GM19467 (cell line): ENCODE measurements around the gene PRKCA.
"Not testable (repeated sequence)": the region's sequence is repeated elsewhere in the genome, so short reads cannot be mapped to it uniquely, and the experiment has no call there.

Experiments used
- ATAC-seq: cut with Tn5 transposase; IDR thresholded peaks from one replicate; pipeline ENCODE4 v1.9.1; 2021; ENCODE audit warnings: mild to moderate bottlenecking, moderate library complexity; ENCODE audit not compliant: unreplicated experiment

The PRKCA gene

DNA sequence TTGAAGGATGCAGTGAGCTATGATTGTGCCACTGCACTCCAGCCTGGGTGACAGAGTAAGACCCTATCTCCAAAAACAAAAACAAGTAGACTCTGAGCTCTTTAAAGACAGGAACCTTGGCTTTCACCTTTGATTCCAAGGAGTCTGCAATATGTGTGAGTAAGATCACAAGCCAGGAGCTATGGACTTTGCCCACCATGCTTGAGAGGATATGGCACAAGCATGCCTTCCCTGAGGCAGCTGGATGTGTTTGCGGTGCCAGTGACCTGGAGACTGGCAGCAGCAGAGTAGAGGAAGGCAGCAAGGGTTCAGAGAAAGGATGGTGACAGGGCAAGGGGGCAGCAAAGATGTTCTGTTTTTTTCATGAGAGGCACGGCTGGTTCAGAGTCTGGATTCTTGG is 14.5 kb upstream of the PRKCA start:
- ATAC-seq = no peak

DNA sequence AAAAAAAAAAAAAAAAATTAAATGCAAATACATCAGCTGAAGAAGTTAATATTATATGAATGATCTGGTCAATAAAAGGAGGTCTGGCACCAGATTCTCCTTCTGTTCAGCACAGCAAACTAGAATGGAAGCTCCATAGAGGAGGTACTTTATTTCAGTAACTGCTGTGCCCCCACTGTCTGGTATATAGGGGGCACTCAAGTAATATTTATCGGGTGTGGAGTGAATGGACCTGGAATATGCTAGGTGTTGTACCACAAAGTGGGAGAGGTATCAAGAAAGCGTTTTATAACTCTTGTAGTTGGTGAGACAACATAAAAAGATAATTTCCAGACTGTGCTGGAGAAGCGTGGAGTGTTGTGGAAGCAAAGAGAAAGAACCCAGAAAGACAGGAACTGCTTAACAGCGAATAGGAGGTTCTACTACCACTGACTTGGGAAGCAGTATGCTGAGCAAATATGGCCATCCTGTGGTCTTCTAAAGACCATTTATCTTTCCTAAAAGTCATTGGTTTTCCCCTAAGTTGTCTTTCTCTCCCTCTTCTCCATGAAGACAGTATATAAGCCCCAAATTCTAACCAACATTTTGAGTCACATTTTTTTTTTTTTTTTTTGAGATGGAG is 12.2 kb upstream of the PRKCA start:
- ATAC-seq = no peak

DNA sequence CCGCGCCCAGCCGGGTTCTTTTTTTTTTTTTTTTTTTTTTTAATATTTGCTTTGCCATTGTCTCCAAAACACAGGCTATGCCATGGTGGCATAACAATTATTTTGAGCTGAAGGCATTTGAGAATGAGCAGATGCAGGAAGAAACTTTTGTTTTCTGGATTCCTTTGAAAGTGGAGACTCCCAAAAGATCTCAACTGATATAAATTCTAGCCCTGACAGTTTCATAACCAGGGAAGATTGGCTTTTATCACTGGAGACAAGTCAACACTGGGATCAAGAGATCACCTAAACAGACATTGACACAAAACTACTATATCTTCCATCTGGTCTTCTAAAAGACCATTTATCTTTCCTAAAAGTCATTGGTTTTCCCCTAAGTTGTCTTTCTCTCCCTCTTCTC is 10.1 kb upstream of the PRKCA start:
- ATAC-seq = no peak

DNA sequence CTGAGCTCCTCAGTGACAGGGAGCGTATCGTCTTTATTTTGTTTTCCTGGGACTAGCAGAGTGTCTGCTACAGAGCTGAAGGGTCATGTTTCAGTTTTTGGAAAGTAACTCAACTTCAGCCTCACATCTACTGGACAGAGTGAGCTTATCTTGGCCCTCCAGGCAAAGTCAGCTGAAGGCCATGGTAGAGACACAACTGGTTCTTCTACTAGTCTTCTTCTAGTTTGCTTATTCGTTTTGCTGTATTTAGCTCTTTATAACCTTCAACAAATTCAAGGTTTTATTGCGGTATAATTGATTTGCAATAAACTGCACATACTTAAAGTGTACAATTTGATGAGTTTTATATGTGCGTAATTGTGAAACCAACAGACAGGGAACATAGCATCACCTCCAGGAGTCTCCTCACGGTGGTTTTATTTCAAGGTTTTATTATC is 6.1 kb upstream of the PRKCA start:
- no peak for ATAC-seq

DNA sequence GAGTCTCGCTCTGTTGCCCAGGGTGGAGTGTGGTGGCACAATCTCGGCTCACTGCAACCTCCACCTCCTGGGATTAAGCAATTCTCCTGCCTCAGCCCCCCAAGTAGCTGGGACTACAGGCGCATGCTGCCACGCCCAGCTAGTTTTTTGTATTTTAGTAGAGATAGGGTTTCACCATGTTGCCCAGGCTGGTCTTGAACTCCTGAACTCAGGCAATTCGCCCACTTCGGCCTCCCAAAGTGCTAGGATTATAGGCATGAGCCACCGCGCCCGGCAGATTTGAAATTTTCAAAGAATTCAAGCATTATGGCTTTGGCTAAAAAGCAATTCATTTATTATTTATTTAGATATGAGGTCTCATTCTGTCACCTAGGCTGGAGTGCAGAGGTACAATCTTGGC is 5.0 kb upstream of the PRKCA start:
- not testable (repeated sequence) for ATAC-seq

DNA sequence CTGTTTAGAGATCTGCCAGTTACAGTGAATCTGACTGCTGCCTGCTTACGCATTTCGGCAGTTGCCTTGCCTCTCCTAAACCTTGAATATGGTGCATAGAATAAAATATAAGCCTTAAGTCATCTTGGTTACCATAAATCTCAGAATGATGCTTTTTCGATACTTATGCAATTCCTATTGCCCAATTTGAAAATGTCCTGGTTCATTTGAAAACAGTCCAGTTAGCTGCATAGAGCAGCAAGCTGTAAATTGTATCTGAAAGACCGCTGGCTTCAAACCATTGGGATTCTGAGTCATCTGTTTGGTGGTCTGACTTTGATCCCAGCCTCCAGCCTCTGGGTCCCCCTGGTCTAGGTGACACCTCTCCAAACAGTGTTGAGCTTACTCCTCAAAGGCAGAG is 2.7 kb upstream of the PRKCA start:
- no peak for ATAC-seq

DNA sequence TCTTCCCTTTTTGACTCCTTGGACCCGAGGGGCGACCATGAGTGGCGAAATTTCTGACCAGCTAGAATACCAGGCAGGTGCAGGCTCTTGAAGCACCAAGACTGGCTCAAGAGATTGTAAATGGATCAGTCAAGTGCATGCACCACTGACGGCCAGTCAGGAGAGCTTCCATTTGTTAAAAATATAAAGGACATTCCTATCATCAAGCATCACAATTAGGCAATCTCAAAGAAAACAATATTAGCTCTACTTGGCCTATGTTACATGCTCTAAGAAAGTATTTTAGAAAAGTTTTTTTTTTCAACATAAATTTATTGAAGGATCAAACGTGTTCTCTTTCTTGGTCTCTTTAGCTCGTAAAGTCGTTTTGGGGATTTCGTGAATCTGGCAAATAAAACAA is 1.5 kb upstream of the PRKCA start:
- ATAC-seq = no peak

DNA sequence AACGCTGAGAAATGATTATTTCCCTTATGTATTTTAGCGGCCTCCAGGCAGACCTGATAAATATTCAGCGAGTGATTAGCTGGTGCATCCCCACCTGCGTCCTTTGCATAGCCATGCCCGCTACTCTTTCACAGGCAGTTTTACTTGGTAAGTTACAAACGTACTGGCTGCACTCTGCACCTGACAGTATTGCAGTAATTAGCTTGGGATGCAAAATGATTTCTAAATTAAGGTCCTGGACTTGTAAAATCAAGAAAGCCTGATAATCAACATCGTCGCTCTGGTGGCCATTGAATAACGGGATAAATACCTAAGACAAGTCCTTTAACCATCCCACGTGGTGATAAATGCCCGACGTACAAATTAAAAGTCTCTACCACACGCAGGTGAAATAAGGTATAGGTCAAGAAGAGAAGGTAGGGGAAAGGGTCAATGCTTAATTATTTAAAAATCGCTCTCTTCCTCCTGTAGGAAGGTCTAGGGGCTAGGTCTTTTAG is 998 bp upstream of the PRKCA start:
- no peak for ATAC-seq

DNA sequence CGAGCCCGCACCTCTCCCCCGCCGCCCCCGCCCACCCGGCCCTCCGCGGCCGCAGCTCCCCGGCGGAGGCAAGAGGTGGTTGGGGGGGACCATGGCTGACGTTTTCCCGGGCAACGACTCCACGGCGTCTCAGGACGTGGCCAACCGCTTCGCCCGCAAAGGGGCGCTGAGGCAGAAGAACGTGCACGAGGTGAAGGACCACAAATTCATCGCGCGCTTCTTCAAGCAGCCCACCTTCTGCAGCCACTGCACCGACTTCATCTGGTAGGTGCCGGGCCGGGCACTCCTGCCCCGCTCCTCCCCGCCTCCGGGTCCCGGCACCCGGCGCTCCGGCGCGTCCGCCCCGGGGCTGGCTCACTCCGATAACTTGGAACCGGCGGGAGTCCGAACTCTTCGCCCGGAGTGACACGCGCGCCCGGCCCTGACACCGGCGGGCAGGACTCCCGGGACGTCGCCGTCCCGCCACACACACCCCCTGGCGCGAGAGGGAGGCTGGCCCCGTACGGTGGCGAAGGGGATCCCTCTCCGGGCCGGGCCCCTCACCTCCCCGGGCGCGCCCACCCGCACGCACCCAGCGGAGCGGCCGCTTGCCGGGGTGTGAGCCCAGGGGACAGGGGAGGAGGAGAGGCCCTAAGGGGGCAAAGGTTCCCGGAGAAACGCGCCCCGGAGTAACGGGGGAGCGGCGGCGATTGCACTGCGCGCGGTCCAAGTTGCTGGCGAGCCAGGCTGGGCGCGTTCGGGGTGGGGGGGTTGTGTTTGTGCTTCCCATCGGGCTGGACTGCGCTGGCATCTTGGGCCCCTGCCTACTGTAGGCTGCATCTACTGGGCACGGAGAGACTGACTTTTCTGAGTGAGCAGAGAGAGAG is 581 bp downstream of the PRKCA start:
- peak; percentile 22 for ATAC-seq

DNA sequence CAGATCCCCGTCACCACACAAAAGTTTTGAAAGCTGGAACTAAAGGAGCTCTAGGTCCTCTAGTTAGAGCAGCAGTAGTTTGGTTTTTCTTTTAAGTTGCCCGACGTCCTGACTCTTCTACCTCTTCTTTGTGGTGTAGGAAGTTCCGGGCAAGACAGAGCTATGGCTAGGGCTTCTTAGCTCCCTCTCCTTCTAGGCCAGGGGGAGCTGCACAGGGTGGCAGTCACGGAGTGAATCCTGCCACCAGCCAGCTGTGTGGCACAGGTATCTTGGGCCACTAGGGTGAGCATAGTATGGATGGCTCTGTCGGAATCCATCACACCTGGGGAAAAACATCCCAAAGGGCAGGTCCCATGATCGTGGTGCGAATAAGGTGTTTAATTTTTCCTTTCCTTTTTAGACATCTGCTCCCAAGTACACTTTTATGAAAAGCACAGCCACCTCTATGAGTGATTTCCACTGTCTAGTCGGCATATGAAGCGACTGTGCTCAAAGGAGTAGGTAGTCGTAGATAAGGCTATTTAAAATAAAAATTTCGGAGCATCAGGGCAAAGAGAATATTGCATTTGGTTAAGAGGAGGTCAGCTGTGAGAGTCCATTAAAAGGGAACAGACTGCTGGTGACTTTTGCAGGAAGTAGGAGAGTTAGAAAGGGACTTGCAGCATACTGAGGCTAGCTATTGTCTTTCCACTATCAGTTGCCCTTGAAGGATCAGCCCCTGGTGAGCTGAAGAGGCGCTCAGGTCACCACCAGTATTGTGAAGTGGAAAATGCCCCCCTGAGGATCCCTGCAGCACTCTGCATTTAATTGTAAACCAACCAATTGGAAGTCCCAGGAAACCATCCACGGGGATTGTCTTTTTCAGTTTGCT is 2.1 kb downstream of the PRKCA start:
- no peak for ATAC-seq

DNA sequence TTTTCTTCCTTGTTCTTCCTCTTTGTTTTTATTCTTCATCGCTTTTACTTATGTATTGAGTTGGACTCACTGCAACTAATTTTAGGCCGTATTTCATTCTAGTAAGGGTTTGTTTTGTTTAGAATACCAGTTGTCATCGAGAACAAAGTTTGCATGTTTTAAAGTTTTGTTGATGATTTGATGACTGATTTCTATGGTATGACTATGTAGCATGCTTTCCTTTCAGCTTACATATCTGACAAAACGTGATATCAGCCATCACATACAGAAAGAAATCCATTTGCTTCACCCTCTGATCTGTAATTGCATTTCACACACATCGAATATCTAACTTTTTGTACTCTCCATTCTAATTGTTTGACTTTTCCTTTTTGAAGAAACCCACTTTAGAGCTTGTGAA is 4.0 kb downstream of the PRKCA start:
- ATAC-seq = no peak

DNA sequence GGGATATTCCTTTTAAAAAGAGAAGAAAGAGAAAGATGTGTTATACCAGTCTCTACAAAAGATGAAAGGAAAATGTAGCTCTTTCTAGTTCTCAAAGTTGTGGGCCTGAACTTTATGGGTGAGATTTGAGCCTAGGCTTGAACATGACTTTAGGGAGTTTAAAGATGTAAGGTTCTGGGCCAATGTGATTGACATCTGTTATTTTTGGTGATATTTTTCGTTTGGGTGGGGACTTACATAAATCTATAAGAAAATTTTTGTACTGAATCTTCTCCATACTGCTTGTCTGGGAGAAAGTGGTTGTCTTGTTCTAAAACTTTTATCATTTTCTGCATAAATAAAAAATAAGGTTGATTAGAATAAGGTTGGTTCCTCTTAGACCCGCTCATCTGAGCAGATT is 4.8 kb downstream of the PRKCA start:
- ATAC-seq = no peak

DNA sequence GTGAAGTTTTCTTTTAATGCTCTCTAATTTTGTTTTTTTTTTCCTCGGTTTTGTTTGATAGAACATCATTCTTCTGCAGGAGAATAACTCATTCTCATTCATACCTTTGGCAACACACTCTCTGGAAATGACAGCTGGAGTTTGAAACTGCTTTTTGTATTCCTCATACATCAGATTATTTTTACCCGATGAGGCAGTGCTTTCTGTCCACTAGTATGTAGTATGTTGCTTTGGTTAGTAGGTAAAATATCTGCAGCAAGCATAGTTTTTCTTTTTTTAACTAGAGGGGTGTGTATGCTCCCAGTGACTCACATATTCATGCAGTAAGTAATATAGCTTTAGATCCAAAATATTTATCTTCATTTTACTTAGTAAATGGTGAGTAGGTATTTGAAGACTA is 6.4 kb downstream of the PRKCA start:
- no peak for ATAC-seq

DNA sequence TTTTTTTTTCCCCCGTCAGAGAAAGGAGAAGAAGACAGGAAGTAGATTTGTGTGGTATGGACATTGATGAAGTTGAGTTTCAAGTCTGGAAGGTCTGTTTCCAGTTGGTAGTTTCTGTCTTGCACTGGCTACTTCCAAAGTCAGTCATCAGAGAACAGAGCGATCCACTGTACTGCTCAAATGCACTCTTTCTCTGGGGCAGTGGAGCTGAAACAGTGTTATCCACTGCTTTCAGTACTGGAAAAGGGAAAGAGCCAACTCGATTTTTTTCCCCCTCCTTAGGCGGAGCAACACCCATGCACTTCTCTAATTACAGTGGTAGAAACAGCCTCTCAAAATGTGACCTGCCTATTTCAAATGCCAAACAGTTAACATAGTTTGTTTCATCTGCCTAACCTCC is 7.4 kb downstream of the PRKCA start:
- ATAC-seq = no peak

DNA sequence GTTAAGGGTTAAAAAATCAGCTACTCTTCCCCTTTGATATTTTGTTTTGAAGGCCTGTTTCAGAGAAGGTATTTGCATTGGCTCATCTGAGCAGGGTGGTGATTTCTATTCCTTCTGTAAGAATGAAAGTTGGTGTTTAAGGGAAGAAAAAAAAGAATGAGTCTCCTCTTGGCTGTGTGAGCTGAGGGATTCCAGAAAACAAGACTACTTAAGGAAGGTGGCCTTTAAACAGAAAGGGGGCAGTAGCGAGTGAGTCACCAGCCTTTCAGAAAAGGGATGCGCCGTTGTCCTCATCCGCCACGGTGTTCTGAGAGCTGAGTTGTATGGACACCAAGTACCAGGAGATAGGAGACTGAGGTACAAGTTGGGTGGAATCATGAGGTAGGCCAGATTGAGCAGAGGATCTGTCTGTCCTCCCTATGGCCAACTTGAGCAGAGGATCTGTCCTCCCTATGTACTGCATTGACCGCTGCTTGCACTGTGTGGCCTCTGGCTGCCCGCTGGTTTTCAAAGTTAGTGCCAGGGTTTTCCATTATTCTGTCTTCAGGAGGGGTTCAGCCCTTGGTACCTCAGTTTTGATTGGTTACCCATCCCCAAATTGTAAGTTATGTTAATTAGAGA is 8.2 kb downstream of the PRKCA start:
- ATAC-seq = no peak

DNA sequence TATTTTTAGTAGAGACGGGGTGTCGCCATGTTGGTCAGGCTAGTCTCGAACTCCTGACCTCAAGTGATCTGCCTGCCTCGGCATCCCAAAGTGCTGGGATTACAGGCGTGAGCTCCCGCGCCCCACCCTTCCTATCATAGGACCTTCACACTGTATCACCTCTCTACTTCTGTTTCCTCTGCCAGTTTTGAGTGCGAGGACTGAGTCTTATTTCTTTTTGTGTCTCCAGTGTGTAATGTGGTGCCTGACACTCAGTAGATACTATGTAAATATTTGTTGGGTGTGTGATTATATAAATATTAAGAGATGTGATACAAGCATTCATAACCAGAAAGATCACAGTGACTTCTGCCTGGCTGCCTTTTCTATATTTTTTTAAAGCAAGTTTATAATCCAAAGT is 10.5 kb downstream of the PRKCA start:
- ATAC-seq = no peak

DNA sequence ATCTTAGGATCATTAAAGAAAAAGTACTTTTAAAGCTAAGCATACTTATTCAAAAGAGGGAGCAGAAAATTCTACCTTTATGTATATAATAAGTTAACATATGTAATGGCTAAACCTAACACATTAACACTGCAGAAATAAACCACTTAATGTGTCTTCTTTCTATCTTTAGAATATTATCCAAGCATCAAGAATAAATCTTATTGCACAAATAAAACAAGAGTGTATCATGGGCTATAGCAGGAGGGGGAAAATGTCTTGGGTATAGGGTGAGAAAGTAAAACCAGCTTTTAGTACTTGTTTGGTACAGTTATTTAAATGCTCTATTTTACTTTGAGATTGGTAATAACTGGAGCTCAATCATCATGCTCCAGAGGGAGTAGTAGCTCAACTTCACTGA is 10.9 kb downstream of the PRKCA start:
- ATAC-seq = no peak

DNA sequence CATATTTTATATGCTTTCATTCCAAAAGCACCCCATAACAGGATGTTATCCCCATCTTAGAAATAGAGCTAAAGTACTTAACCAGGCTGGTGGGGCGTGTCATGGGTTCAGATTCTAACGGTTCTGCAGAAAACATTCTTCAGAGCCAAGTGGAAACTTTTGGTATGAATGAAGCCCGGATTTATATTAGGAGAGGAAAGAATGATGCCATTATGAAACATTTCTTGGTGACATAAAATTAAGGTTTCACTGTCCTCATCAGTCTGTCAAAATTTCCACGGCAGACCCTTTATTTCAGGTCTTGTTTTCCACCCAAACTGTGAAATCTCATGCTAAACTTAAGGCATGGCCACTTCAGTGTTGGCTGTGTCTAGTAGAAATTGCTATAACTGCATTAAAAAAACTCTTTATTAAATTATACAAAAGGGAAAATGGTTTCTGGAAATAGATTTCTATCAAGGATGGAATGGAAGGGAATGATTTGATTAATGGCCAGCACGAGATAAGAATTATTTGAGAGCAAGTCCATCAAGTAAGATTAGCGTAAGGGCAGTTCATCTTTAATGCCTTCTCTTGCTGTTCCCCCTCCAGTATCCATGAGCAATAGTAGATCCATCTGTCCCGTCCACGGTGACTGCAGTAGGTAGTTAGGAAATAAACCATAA is 11.7 kb downstream of the PRKCA start:
- ATAC-seq = no peak

DNA sequence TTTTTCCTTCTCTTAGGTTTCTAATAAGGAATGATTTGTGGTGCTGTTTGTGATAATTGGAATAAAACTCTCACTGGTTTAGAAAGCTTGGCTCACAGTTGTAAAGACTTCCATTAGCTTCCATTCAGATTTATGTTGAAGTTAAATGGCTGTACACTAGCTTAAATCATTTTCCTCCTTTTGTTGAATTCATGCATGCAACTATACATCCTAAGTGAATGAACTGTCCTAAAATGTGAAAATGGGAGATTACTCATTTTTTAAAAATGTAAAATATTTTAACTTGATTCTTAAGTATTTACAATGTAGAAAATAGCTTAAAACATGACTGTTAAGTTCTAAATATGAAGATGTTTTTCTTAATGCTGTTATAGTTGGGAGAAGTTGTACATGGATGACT is 15.2 kb downstream of the PRKCA start:
- no peak for ATAC-seq

DNA sequence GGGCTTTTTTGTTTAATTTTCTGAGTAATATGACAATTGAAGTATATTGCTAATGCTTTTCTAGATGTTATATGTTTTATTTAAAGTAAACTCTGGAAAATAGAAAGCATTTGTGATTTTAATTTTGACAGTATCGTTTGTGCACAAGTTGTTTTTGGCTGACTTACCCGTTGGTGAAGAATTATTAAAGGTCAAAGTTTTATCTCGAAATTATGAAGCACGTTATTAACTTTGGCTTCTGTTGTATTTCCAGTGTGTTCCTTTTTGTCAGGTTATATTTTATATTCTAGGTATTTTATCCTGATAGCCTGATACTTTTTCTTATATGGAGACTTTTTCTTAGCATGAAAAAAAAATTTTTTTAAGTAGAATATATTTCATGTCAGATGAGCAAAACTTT is 16.8 kb downstream of the PRKCA start:
- no peak for ATAC-seq

DNA sequence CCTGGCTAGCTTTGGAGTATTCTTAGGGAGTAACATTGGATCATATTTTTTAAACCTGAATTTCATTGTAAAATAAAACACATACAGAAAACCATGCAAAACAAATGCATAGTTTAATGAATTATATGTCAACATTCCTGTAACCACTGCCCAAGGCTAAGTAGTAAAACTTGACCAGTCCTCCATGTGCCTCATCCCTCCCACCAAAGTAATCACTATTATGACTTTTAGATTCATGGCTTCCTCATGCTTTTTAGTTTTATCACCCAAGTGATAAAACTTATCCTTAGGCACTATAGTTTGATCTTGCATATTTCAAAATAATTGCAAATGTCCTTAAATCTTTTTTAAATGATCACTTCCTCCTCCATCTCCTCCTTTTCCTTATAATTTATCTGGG is 20.4 kb downstream of the PRKCA start:
- ATAC-seq = no peak
